ENCODE data around the gene ATCAY.

ATCAY gene

GRCh38 chr19:3880471-3881271 is at the start of gene ATCAY:
Gene ATCAY, plus strand, starts transcription at chr19:3880685. Its CDS starts 5,083 bp downstream, at chr19:3885768.
- no peak for DNase-seq

GRCh38 chr19:3831601-3832000 is 48.9 kb upstream of the ATCAY start:
- DNase-seq, result peak; percentile 60

GRCh38 chr19:3832001-3832400 is 48.5 kb upstream of the ATCAY start:
- no peak for DNase-seq

GRCh38 chr19:3833578-3834348 is 46.7 kb upstream of the ATCAY start:
- no peak for DNase-seq

GRCh38 chr19:3834349-3835054 is 46.0 kb upstream of the ATCAY start:
- no peak for DNase-seq

GRCh38 chr19:3835055-3835435 is 45.4 kb upstream of the ATCAY start:
- DNase-seq, result no peak

GRCh38 chr19:3836887-3837286 is 43.6 kb upstream of the ATCAY start:
- no peak for DNase-seq

- no peak for DNase-seq
Measured at GRCh38 chr19:3837332-3837731, 43.2 kb upstream of the ATCAY start.

- no peak for DNase-seq
Measured at GRCh38 chr19:3837922-3838321, 42.6 kb upstream of the ATCAY start.

GRCh38 chr19:3838661-3839060 is 41.8 kb upstream of the ATCAY start:
- DNase-seq, result no peak

- no peak for DNase-seq
Measured at GRCh38 chr19:3839941-3840340, 40.5 kb upstream of the ATCAY start.

GRCh38 chr19:3840804-3841203 is 39.7 kb upstream of the ATCAY start:
- no peak for DNase-seq

GRCh38 chr19:3842948-3843347 is 37.5 kb upstream of the ATCAY start:
- DNase-seq, result no peak

- DNase-seq, result no peak
Measured at GRCh38 chr19:3844596-3844995, 35.9 kb upstream of the ATCAY start.

GRCh38 chr19:3849092-3849491 is 31.4 kb upstream of the ATCAY start:
- peak; percentile 74 for DNase-seq

- no peak for DNase-seq
Measured at GRCh38 chr19:3849787-3850186, 30.7 kb upstream of the ATCAY start.

- DNase-seq, result no peak
Measured at GRCh38 chr19:3850320-3850972, 30.0 kb upstream of the ATCAY start.

GRCh38 chr19:3851254-3852176 is 29.0 kb upstream of the ATCAY start:
- DNase-seq, result no peak

GRCh38 chr19:3852177-3852511 is 28.3 kb upstream of the ATCAY start:
- no peak for DNase-seq

GRCh38 chr19:3852614-3853254 is 27.8 kb upstream of the ATCAY start:
- DNase-seq, result peak; percentile 73

GRCh38 chr19:3855320-3855719 is 25.2 kb upstream of the ATCAY start:
- DNase-seq, result no peak

All from activated effector memory CD4-positive, alpha-beta T cell treated with anti-CD3 and anti-CD28 coated beads, Interleukin-2, amount 50 U/mL, for 16 hours (primary cell).